Suppressor macrophage (primary cell): ENCODE measurements around the gene ADRA2B.
"Not testable (repeated sequence)": the region's sequence is repeated elsewhere in the genome, so short reads cannot be mapped to it uniquely, and the experiment has no call there.

ENCODE experiments used
- DNase-seq, 4 experiments: peaks; one replicate each; pipeline ENCODE4 v3.0.0-alpha.2; 2020 to 2022

ADRA2B gene

DNA sequence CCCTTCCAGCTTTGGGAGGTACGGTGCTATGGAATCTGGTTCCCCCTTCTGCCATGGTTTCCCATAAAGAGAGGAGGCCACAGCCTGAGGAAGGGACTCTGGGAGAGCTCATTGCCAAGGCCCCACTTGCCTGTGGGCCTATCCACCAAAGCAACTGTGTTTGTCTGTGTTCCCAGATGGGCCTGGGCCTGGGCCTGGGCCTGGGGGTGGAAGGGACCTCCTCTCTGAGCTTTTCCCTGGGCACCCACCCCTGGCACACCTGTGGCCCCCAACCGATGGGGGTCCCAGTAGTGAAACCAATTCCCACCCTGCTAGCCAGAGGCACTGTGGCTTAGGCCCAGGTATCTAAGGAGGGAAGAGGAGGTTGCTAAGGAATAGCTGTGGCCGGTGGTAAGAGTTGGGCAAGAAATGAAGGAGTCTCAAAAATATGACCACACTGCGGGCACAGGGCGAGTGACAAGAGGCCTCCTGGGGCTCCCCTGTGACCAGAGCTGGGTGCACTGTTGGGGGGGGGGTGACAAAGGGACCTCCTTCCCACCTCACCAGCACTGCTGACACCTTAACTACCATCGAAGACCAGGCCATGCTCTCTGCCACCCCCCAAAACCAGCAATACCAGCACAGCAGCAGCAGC, 33.8 kb upstream of the ADRA2B start:
- DNase-seq: no peak

- peak; percentile 88 to 95 (median 91) for DNase-seq
Measured at GRCh38 chr2:96148410-96149217, 32.2 kb upstream of the ADRA2B start.

GRCh38 chr2:96147593-96148201, 31.3 kb upstream of the ADRA2B start:
- peak in 1 of 4 experiments; percentile 37 for DNase-seq

DNA sequence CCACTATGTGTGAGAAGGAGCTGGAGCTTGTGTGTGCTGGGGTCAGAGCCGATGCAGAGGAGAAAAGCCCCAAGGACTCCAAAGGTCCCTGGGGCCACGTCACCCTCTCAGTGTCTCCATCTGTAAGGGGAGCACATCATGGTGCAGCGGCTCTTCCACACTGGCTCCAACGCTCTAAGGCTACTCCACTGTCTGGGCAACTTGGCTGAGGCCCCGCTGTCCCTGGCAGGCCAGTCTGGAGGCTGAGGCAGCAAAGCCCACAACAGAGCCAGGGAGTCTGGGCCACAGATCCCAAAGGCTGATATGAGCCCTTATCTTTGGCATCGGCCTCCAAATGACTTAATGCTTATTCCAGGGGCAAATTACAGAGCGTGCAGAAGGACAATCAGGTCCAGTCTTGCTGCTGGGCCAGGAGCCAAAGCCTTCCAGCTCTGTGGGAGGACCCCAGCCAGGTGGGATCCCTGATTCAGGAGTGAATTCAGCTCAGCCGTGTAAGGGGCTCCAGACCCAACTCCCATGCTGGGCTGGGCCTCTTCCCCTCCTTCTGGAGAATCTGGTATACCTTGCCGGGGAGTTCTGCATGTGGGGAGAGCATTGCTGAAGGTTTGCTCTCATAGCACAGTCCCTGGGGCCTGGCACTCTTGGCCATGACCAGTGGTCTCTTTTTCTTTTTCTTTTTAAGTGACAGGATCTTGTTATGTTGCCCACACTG, 30.7 kb upstream of the ADRA2B start:
- no peak for DNase-seq

GRCh38 chr2:96146153-96146880, 29.9 kb upstream of the ADRA2B start:
- DNase-seq: peak; percentile 93 to 98 (median 97)

DNA sequence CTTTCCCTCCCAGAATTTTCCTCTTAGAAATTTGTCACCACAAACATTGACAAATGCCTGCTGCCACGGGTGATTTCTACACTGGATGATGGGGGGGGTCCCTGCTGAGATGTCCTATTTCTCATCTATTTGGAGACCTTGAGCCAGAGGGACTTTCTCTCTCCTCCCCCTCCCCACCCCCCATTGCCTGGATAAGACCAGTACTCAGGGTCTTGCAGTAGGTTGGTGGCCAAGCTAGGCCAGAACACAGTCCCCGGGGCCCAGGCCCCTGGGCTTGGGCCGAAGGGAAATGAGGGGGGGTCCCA, 29.4 kb upstream of the ADRA2B start:
- DNase-seq: peak in 1 of 4 experiments; percentile 55

DNA sequence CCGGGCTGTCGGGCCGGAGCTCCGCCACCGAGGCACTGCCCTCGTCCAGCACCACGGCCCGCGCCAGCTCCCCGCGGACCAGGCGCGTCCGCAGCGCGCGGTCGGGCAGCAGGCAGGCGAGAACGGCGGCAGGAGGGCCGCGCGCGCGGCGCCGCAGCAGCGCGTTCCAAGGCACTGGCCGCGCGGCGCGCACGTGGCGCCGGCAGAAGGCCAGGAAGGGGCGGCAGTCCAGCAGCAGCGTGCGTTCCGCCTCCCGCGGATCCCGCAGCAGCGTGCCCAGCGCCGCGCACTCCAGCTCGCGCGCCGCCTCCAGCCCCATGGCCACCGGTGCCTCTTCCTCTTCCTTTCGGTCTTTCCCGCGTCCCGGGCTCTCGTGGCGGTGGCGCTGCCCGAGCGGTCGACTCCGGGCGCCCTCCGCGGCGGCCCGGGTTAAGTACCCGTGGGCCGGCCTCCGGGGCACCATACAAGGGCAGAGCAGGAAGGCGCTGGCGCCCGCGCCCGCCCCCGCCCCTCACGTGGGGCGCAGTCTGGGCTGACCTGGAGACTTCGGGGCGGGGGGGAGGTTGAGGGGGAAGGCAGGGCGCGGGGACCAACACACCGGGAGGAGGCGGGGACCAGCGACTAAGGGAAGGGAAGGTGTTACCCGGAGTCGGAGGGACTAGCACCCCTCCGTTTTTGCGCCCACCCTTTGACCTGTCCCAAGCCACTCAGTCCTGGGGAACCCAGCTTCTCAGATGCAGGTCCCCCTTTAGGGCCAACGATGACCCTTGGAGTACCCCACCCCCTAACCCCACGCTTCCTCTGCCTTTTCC, 28.9 kb upstream of the ADRA2B start, which contains the start of gene DUSP2:
TSS of gene DUSP2 (minus strand) at position 405 of the 812 bp plus-strand sequence. CDS start at position 319, 86 bp downstream.
- peak; percentile 93 to 97 (median 96) for DNase-seq

GRCh38 chr2:96144481-96145035, 28.2 kb upstream of the ADRA2B start:
- DNase-seq: no peak

- DNase-seq: no peak
Measured at GRCh38 chr2:96143848-96144480, 27.6 kb upstream of the ADRA2B start.

- no peak for DNase-seq
Measured at GRCh38 chr2:96143231-96143847, 27.0 kb upstream of the ADRA2B start.

- peak in 2 of 4 experiments; percentile 43 to 50 for DNase-seq
Measured at GRCh38 chr2:96142217-96143113, 26.1 kb upstream of the ADRA2B start.

GRCh38 chr2:96141624-96141967, 25.2 kb upstream of the ADRA2B start:
- DNase-seq: not testable (repeated sequence)

DNA sequence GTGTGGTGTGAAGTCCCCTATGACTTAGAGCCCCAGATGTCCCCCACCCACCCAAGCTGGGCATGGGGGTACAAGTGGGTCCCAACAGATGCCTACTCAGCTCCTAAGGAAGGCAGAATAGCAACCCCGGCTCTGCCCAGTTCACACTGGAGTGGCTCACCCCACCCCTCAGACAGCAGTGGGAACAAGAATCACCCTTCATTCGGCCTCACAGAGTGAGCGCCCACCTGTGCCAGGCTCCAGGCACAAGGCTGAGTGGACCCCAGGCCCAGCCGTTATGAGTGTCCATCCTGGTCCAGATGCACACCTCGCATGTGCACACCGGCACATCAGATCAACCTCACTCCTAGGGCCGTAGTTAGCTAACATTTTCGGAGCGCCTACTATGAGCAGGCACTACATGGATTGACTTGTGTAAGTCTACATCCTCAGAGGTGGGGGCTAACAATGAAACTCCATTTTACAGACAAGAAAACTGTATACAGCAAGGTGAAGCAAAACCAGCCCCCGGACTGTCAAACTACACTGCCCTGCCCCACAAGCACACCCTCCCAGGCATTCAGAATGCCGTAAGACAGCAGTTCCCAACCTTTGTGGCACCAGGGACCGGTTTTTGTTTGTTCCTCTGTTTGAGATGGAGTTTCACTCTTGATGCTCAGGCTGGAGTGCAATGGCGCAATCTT, 24.7 kb upstream of the ADRA2B start:
- DNase-seq: no peak

GRCh38 chr2:96139181-96139758, 22.9 kb upstream of the ADRA2B start:
- no peak for DNase-seq

DNA sequence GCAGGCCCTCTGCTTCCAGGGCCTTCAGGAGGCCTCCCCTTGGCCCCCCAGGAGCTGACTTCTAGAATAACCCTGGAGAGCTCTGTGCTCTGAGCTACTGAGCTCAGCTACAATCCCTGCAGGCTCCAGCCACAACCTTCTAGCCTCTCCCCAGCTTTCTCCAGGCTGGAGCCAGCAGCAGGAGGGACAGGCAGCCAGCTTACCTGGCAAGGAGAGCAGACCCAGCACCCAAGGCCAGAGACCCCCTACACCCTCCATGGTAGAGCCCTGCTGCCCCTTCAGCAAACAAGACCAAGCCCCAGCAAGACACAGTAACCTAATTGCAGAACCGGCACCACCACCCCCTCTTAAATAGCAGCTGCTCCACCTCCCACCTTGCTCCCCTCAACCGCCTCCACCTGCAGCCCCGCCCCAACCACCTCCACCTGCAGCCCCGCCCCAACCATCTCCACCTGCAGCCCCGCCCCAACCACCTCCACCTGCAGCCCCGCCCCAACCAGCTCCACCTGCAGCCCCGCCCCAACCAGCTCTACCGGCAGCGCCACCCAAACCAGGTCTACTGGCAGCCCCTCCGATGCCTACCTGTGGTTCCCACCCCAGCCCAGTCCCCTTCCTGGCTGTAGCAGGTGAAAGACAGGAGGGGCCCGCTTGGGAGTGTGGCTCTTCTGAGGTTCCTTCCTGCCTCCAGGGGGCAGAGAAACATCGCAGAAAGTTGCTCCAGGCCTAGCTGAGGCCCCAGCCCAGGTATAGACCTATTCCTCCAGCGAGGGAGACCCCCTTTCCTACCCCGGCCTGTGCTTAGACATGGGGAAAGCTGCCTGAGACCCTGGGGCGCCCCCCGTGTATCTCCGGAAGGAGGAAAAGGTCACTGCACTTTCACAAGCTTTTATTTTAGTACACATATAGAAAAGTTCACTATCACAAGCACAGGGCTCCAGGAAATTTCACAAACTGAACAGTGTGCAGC, 22.1 kb upstream of the ADRA2B start, which contains the start of gene ASTL:
TSS of gene ASTL (minus strand) at position 324 of the 967 bp plus-strand sequence. CDS start at position 258, 66 bp downstream.
- peak; percentile 46 to 70 (median 60) for DNase-seq

GRCh38 chr2:96137321-96138178, 21.2 kb upstream of the ADRA2B start:
- DNase-seq: no peak
